CD4-positive, CD25-positive, alpha-beta regulatory T cell (primary cell): ENCODE data around the gene MMP12. TPM values are rescaled to one million over a fixed set of nuclear protein-coding genes. Genes with fewer than 3 reads are reported as not detected.

ENCODE experiments used
- ATAC-seq, 2 donors: fragments of 150-1000 bp; cut with Tn5 transposase; one replicate each; pipeline ENCODE4 v1.10.0; 2021; ENCODE audit warnings: low read depth in 2 of 2, moderate number of reproducible peaks in 2 of 2, moderate library complexity in 1 of 2
- DNase-seq, 3 donors: peaks; one replicate each; pipeline versions ENCODE4 v3.0.0 to v3.0.0-alpha.2; 2012 to 2022; ENCODE audit warnings: mixed read lengths in 1 of 3
- H3K27ac ChIP-seq: one replicate; pipeline ENCODE4 v1.7.0; 2013; ENCODE audit warnings: mild to moderate bottlenecking, low read length; ENCODE audit not compliant: insufficient read depth, poor library complexity, severe bottlenecking
- H3K27me3 ChIP-seq: one replicate; pipeline ENCODE4 v1.7.0; 2013; ENCODE audit warnings: low read length; ENCODE audit not compliant: control insufficient read depth, insufficient read depth
- H3K36me3 ChIP-seq: one replicate; pipeline ENCODE4 v1.7.0; 2013; ENCODE audit warnings: mild to moderate bottlenecking, low read length, moderate library complexity; ENCODE audit not compliant: control insufficient read depth, insufficient read depth
- H3K4me1 ChIP-seq: 2 replicates; pipeline ENCODE4 v1.7.0; 2013; ENCODE audit warnings: mild to moderate bottlenecking, low read length; ENCODE audit not compliant: insufficient read depth, control insufficient read depth, poor library complexity, severe bottlenecking
- H3K4me3 ChIP-seq: one replicate; pipeline ENCODE4 v1.7.0; 2013; ENCODE audit warnings: low read depth, mild to moderate bottlenecking, low read length, moderate library complexity
- H3K9me3 ChIP-seq, 2 experiments: 1 replicate in 1 of 2; 2 replicates in 1 of 2; pipeline ENCODE4 v1.7.0; 2013; ENCODE audit warnings: low read length in 2 of 2, mild to moderate bottlenecking in 1 of 2, moderate library complexity in 1 of 2; ENCODE audit not compliant: control insufficient read depth in 2 of 2
- H3K27ac Mint-ChIP-seq, 3 donors: one replicate each; pipeline ENCODE4 v1.8.0; 2020 to 2022; ENCODE audit warnings: mild to moderate bottlenecking in 3 of 3, mixed read lengths in 3 of 3, moderate library complexity in 2 of 3
- H3K27me3 Mint-ChIP-seq: one replicate; pipeline ENCODE4 v1.8.0; 2022; ENCODE audit warnings: mild to moderate bottlenecking, mixed read lengths
- H3K36me3 Mint-ChIP-seq: one replicate; pipeline ENCODE4 v1.8.0; 2020; ENCODE audit warnings: mixed read lengths
- H3K4me1 Mint-ChIP-seq, 4 donors: one replicate each; pipeline ENCODE4 v1.8.0; 2020 to 2022; ENCODE audit warnings: mixed read lengths in 4 of 4, mild to moderate bottlenecking in 1 of 4
- H3K4me3 Mint-ChIP-seq, 4 donors: one replicate each; pipeline ENCODE4 v1.8.0; 2020 to 2022; ENCODE audit warnings: mild to moderate bottlenecking in 4 of 4, mixed read lengths in 4 of 4, moderate library complexity in 3 of 4
- H3K9me3 Mint-ChIP-seq, 7 donors: one replicate each; pipeline ENCODE4 v1.8.0; 2020 to 2022; ENCODE audit warnings: mixed read lengths in 7 of 7, mild to moderate bottlenecking in 3 of 7, moderate library complexity in 2 of 7
- polyA plus RNA-seq, 4 donors: library from polyadenylated mRNA; unstranded; fragments of 300-500 nt; fragmentation: Illumina TruSeq; gene quantifications; one replicate each; pipeline ENCODE4 v1.2.3, GENCODE V29; 2021
- total RNA-seq: library from RNA; stranded (reverse); gene quantifications from one replicate; pipeline ENCODE4 v1.2.3, GENCODE V29; 2022

The MMP12 gene
- not detected for total RNA-seq
- not detected for polyA plus RNA-seq

- H3K27me3 Mint-ChIP-seq = no peaks in the 10 kb centered on the region
- H3K4me1 ChIP-seq = no peaks in the 10 kb centered on the region
- peaks cover 0 to 3% (median 0%) of the 10 kb centered on the region in 7 donors for H3K9me3 Mint-ChIP-seq
- H3K4me3 Mint-ChIP-seq = no peak within 1 kb of the TSS
- no peaks in the 10 kb centered on the region for H3K9me3 ChIP-seq
- no peak within 1 kb of the TSS for H3K27ac ChIP-seq
- ATAC-seq (no peak), DNase-seq (no peak)
- H3K27me3 ChIP-seq = no peaks in the 10 kb centered on the region
- H3K36me3 Mint-ChIP-seq = no peaks in the 10 kb centered on the region
- H3K4me3 ChIP-seq = no peak within 1 kb of the TSS
- no peaks in the 10 kb centered on the region for H3K4me1 Mint-ChIP-seq
- no peak within 1 kb of the TSS for H3K27ac Mint-ChIP-seq
- no peaks in the 10 kb centered on the region for H3K36me3 ChIP-seq
These were observed at the start of gene MMP12 for GRCh38 chr11:102874852-102875251. Gene MMP12 (minus strand): TSS chr11:102874982. CDS start chr11:102874937, 45 bp downstream.

GRCh38 chr11:102921587-102922220 lies 46.9 kb upstream of the MMP12 start:
- no peaks in the 10 kb centered on the region for H3K4me1 ChIP-seq
- H3K36me3 ChIP-seq = no peaks in the 10 kb centered on the region
- H3K27me3 ChIP-seq = peaks cover 2% of the 10 kb centered on the region
- Mint-ChIP-seq H3K9me3 (peaks cover 0 to 2% (median 0%) of the 10 kb centered on the region in 7 donors), H3K36me3 (no peaks in the 10 kb centered on the region), H3K4me3 (no peak overlapping the region), H3K4me1 (peaks cover 0 to 4% (median 1%) of the 10 kb centered on the region in 4 donors), H3K27ac (no peak overlapping the region), H3K27me3 (peaks cover 11% of the 10 kb centered on the region)
- DNase-seq (no peak), ATAC-seq (no peak)
- no peak overlapping the region for H3K4me3 ChIP-seq
- H3K27ac ChIP-seq = no peak overlapping the region
- no peaks in the 10 kb centered on the region for H3K9me3 ChIP-seq

- Mint-ChIP-seq H3K36me3 (no peaks in the 10 kb centered on the region), H3K27ac (no peak overlapping the region), H3K9me3 (peaks cover 0 to 2% (median 0%) of the 10 kb centered on the region in 7 donors), H3K27me3 (peaks cover 11% of the 10 kb centered on the region), H3K4me3 (no peak overlapping the region), H3K4me1 (peaks cover 0 to 4% (median 1%) of the 10 kb centered on the region in 4 donors)
- Histone ChIP-seq H3K27ac (no peak overlapping the region), H3K4me1 (no peaks in the 10 kb centered on the region), H3K9me3 (no peaks in the 10 kb centered on the region), H3K36me3 (no peaks in the 10 kb centered on the region), H3K27me3 (peaks cover 2% of the 10 kb centered on the region), H3K4me3 (no peak overlapping the region)
- ATAC-seq (no peak), DNase-seq (no peak)
These were observed 45.4 kb upstream of the MMP12 start for GRCh38 chr11:102920118-102920684.

DNA sequence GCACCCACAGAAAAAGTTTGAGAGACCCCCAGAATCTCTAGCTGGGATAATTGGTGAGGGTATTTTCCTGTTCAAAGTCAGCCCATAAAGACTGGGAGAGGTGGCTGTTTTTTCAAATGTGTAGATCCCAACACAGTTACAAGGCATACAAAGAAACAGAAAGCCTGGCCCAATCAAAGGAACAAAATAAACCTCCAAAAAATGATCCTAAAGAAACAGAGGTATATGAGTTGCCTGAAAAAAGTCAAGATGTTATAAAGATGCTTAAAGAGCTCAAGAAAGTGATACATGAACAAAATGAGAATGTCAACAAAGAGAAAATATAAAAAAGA lies 40.2 kb upstream of the MMP12 start:
- H3K27ac Mint-ChIP-seq = no peak overlapping the region
- DNase-seq (no peak), ATAC-seq (no peak)
- Histone ChIP-seq H3K36me3 (no peaks in the 10 kb centered on the region), H3K4me1 (no peaks in the 10 kb centered on the region), H3K4me3 (no peak overlapping the region), H3K27me3 (no peaks in the 10 kb centered on the region), H3K9me3 (no peaks in the 10 kb centered on the region), H3K27ac (no peak overlapping the region)
- peaks cover 0 to 3% (median 0%) of the 10 kb centered on the region in 7 donors for H3K9me3 Mint-ChIP-seq
- no peak overlapping the region for H3K4me3 Mint-ChIP-seq
- no peaks in the 10 kb centered on the region for H3K27me3 Mint-ChIP-seq
- no peaks in the 10 kb centered on the region for H3K36me3 Mint-ChIP-seq
- peaks cover 0 to 2% (median under 1%) of the 10 kb centered on the region in 4 donors for H3K4me1 Mint-ChIP-seq

GRCh38 chr11:102914238-102915043 lies 39.7 kb upstream of the MMP12 start:
- H3K4me1 ChIP-seq = no peaks in the 10 kb centered on the region
- DNase-seq (peak in 1 of 3 donors; percentile 4), ATAC-seq (no peak)
- no peaks in the 10 kb centered on the region for H3K27me3 ChIP-seq
- H3K9me3 ChIP-seq = no peaks in the 10 kb centered on the region
- H3K27ac Mint-ChIP-seq = no peak overlapping the region
- no peak overlapping the region for H3K4me3 ChIP-seq
- no peaks in the 10 kb centered on the region for H3K4me1 Mint-ChIP-seq
- H3K9me3 Mint-ChIP-seq = peaks cover 0 to 3% (median 0%) of the 10 kb centered on the region in 7 donors
- no peak overlapping the region for H3K4me3 Mint-ChIP-seq
- H3K27ac ChIP-seq = no peak overlapping the region
- H3K27me3 Mint-ChIP-seq = no peaks in the 10 kb centered on the region
- H3K36me3 Mint-ChIP-seq = no peaks in the 10 kb centered on the region
- no peaks in the 10 kb centered on the region for H3K36me3 ChIP-seq

- Histone ChIP-seq H3K27me3 (no peaks in the 10 kb centered on the region), H3K36me3 (no peaks in the 10 kb centered on the region), H3K4me1 (no peaks in the 10 kb centered on the region), H3K4me3 (no peak overlapping the region), H3K27ac (no peak overlapping the region), H3K9me3 (no peaks in the 10 kb centered on the region)
- Mint-ChIP-seq H3K36me3 (no peaks in the 10 kb centered on the region), H3K4me3 (no peak overlapping the region), H3K27me3 (no peaks in the 10 kb centered on the region), H3K9me3 (peaks cover 0 to 9% (median 0%) of the 10 kb centered on the region in 7 donors), H3K27ac (no peak overlapping the region), H3K4me1 (no peaks in the 10 kb centered on the region)
- DNase-seq (no peak), ATAC-seq (no peak)
These were observed 37.7 kb upstream of the MMP12 start for GRCh38 chr11:102912482-102912830.

DNA sequence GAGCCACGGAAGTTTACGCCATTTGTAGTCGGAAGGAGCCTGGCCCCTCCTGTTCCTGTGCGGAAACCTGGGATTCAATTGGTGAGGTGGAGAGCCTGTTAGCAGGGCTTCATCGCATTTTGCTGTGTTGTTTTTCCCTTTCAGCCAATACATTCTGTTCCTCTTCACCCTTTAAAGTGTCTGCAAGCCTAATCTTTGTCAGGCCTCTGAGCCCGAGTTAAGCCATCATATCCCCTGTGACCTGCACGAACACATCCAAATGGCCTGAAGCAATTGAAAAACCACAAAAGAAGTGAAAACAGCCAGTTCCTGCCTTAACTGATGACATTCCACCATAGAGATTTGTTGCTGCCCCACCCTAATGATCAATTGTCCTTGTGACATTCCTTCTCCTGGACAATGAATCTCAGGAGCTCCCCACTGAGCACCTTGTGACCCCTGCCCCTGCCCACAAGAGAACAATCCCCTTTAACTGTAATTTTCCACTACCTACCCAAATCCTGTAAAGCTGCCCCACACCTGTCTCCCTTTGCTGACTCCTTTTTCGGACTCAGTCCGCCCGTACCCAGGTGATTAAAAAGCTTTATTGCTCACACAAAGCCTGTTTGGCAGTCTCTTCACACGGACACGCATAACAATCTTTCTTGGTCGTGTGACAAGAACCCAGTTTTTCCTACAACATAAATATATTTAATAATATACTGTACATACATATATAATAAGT lies 37.1 kb upstream of the MMP12 start:
- Histone ChIP-seq H3K4me1 (no peaks in the 10 kb centered on the region), H3K27ac (no peak overlapping the region), H3K27me3 (no peaks in the 10 kb centered on the region), H3K36me3 (no peaks in the 10 kb centered on the region), H3K9me3 (no peaks in the 10 kb centered on the region), H3K4me3 (no peak overlapping the region)
- Mint-ChIP-seq H3K27me3 (no peaks in the 10 kb centered on the region), H3K4me3 (no peak overlapping the region), H3K36me3 (no peaks in the 10 kb centered on the region), H3K4me1 (no peaks in the 10 kb centered on the region), H3K9me3 (peaks cover 0 to 9% (median 0%) of the 10 kb centered on the region in 7 donors), H3K27ac (no peak overlapping the region)
- no peak for ATAC-seq
- DNase-seq = no peak
